ENCODE results near the gene GAS7.

GRCh38 chr17:9900784-9901183 lies 297.6 kb downstream of the GAS7 start:
- TF ChIP-seq CTCF (IDR thresholded peaks at IDR 0.05) (no peak), POLR2A (IDR thresholded peaks at IDR 0.05) (no peak)
